Middle frontal gyrus (tissue), 1 donor: ENCODE data around the gene ITGB1.
A peak's percentile ranks its signal among the peaks of the same experiment; 100 is the strongest.
"Not testable (repeated sequence)": the region's sequence is repeated elsewhere in the genome, so short reads cannot be mapped to it uniquely, and the experiment has no call there.

Experiments used
- DNase-seq: peaks from one replicate; pipeline ENCODE4 v3.0.0-alpha.2; 2015; ENCODE audit warnings: low spot score; ENCODE audit errors: extremely low spot score

The ITGB1 gene

GRCh38 chr10:32958085-32959005 lies at the start of gene ITGB1:
Gene ITGB1 (minus strand): TSS chr10:32958230. CDS start chr10:32935558, 22,672 bp downstream.
- peak; percentile 90 for DNase-seq

GRCh38 chr10:33006342-33006887 lies 48.4 kb upstream of the ITGB1 start:
- no peak for DNase-seq

DNA sequence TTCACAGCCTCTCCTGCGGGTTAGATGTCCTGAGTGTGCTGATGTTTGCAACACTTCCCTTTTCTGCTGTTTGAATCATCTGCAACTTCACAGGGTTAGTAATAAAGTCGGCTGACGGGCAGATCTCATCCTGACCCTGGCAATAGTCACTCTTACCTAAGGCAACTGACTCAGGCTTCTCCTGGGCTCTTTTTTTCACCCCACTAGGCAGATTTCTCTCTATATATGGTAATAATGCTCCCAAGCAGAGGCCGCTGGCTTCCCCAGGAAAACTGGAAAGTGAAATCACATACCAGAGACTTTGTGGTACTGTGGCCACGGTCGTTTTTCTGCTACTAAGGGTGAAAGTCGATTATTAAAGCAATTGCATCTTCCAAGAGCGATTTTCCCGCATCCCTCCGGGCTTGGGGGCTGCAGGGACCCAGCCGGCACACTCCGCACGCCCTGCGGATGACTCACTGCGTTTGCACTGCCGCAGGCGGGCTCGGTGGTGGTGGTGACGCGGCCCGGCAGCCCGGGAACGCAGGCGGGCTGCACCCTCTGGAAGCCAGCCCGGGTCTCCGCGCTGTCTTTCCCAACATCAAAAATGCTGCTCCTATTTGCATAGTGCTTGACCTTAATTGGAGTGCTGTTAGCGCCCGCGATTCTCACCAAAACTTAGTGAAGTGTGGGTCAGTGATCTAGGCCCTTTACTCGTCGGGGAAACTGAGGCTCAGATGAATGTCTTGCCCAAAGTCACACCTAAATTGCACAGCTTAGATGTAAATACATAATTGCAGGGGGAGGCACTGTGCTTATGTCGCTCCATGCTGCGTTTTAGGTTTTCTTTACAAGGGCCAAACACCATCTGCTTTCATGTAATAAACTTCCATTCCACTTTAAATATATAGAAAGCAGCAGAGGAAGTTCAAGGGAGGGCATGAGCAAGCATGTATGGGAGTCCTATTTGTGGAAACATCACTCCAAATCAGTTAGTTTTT lies 47.6 kb upstream of the ITGB1 start:
- DNase-seq = no peak

DNA sequence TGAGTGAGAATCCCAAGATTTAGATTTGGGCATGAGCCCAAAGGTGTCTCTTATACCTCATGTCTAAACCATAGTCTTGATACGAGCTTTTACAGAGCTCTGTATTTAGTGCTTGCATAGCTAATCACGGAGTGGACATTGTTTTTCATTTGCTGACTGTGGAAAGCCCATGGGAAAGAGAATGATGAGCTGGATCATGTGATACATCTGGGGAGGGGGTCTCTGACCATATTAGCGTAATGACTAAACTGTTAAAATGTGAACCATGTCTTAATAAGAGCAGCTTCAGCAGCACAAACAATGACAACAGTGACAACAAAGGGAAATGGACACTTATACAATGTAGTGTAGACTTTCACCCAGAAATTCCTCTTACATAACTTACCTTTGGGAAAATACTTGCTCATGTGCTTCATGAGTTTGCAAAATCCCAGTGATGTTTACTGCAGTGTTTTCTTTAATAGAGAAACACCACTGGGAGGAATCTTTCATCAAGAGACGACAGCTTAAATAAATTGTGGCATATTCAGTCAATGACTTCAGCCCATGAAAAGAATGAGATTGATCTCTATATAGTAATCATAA lies 44.0 kb upstream of the ITGB1 start:
- no peak for DNase-seq

GRCh38 chr10:32998060-32998581 lies 40.1 kb upstream of the ITGB1 start:
- DNase-seq = not testable (repeated sequence)

- no peak for DNase-seq
Measured at GRCh38 chr10:32995751-32996150, 37.7 kb upstream of the ITGB1 start.

- no peak for DNase-seq
Measured at GRCh38 chr10:32995066-32995622, 37.1 kb upstream of the ITGB1 start.

DNA sequence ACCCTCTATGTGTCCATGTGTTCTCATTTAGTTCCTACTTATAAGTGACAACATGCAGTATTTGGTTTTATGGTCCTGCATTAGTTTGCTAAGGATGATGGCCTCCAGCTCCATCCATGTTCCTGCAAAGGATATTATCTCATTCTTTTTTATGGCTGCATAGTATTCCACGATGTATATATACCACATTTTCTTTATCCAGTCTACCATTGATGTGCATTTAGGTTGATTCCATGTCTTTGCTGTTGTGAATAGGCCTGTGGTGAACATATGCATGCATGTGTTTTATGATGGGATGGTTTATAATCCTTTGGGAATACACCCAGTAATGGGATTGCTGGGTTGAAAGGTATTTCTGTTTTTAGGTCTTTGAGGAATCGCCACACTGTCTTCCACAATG lies 36.6 kb upstream of the ITGB1 start:
- not testable (repeated sequence) for DNase-seq

DNA sequence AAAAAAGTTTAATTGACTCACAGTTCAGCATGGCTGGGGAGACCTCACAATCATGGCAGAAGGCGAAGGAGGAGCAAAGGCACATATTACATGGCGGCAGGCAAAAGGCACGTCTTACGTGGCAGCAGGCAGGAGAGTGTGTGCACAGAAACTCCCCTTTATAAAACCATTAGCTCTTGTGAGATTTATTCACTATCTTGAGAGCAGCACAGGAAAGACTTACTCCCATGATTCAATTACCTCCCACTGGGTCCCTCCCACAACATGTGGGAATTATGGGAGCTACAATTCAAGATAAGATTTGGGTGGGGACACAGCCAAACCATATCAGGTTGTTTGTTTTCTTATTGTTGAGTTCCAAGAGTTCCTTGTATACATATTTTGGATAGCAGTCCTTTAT lies 34.3 kb upstream of the ITGB1 start:
- DNase-seq = not testable (repeated sequence)

- no peak for DNase-seq
Measured at GRCh38 chr10:32990811-32991210, 32.8 kb upstream of the ITGB1 start.

GRCh38 chr10:32988604-32989003 lies 30.6 kb upstream of the ITGB1 start:
- DNase-seq = no peak

GRCh38 chr10:32987172-32987571 lies 29.1 kb upstream of the ITGB1 start:
- DNase-seq = no peak

GRCh38 chr10:32985775-32986350 lies 27.8 kb upstream of the ITGB1 start:
- no peak for DNase-seq

GRCh38 chr10:32985341-32985764 lies 27.3 kb upstream of the ITGB1 start:
- DNase-seq = no peak

DNA sequence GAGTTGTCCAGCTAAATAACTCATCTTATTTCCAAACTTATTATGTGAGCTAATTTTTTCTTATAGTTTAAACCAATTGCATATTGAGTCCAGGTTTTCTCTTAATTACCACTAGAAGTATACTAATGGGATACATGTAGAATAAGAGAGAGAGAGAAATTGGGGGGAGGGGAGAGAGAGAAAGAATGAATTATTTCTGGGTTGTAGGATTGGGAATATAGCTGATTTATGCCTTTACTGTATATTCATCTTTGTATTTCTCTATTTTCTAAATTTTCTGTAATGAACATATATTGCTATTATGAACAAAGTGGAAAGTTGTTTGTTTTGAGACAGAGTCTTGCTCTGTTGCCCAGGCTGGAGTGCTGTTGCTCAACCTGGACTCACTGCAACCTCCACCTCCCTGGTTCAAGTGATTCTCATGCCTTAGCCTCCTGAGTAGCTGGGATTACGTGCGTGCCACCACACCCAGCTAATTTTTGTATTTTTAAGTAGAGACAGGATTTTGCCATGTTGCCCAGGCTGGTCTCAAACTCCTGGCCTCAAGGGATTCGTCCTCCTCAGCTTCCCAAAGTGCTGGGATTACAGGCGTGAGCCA lies 26.1 kb upstream of the ITGB1 start:
- no peak for DNase-seq

DNA sequence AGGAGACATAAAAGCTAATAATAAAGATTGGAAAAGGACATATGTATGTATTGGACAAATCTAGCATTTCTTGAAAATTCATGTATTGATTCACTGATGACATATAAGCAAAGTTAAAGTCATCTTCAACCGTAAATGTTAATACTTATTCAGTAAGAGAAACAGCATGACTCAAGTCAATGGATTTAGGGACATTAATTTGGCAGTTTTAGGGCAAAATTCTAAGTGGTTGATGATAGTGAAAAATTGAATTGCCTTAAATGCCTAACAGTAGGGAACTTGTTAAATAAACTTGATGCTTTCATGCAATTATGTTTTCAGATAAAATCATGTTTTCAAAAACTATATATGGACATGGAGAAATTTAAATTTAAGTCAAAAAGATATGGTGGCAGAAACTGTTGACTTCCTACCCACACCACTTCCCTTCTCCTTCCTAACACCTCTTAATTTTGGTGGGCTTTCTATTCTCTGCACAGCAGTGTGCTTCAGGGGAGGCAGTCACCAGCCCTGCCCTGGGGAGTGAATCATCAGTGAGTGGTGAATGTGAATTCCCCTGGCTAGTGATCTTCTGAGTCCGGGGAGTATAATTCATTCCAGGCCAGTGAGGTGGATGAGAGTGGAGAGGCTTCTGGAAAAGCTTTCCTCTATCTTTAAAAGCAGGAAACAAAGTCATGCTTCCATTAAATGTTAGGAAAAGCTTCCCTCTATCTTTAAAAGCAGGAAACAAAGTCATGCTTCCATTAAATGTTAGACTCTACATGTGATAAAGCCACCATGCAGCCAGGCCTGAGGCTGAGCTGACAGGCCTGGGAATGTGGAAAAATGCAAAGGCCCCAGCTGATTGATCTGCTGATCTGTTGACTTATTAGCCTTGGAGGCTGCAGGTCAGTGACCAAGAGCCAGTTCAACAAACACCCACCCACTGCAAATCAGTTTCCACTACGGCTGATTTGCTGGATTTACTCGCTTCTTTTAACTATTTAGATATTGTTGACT lies 25.2 kb upstream of the ITGB1 start:
- DNase-seq = no peak

DNA sequence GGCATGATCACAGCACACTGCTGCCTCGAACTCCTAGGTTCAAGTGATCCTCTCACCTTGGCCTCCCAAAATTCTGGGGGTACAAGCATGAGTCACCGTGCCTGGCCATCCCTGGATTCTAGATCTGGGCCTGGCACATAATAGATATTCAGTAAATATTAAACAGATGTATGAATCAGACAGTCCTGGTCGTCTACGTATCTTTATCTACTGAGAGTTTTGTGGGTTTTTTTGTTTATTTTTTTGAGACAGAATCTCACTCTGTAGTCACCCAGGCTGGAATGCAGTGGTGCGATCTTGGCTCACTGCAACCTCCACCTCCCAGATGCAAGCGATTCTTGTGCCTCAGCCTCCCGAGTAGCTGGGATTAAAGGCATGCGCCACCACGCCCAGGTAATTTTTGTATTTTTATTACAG lies 24.3 kb upstream of the ITGB1 start:
- DNase-seq = no peak

GRCh38 chr10:32981760-32982159 lies 23.7 kb upstream of the ITGB1 start:
- no peak for DNase-seq
